Inflammatory macrophage treated with lipopolysaccharide for 1 hour (primary cell): ENCODE measurements around the gene ABCA2.
A peak's percentile ranks its signal among the peaks of the same experiment; 100 is the strongest.
"Not testable (repeated sequence)": the region's sequence is repeated elsewhere in the genome, so short reads cannot be mapped to it uniquely, and the experiment has no call there.

ENCODE experiments used
- DNase-seq, 2 donors: peaks; one replicate each; pipeline ENCODE4 v3.0.0-alpha.2; 2020 to 2022

ABCA2 gene

DNA sequence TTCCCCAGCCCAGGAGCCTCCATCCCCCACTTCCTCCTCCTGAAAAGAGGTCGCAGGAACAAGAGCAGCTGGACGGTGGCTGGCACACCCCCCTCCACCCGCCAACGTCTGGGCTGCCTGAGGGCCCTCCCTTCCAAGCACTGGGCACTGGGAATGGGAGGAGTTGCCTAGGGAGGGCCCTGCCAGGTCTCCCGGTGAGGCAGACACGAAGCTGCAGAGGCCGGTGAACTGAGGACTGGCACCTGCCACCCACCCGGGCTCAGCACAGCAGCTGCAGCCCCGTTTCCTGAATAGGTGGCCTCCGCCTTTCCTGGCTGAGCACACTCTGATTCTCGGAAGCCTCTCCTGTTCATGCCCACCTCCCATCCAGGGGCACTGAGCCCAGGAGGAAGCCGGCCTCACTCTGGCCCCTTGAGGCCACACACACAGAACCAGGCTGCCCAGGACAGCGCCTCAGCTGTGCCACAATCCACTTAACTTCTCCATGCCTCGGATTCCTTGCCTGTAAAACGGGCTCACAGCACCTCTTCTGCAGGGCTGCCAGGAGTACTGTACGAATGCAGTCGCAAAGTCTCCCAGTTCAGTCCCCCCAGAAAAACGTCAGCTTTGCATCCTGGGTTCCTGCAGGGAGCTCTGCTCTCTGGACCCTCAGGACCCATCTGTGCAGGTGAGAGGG lies 16.6 kb upstream of the ABCA2 start:
- DNase-seq = no peak

DNA sequence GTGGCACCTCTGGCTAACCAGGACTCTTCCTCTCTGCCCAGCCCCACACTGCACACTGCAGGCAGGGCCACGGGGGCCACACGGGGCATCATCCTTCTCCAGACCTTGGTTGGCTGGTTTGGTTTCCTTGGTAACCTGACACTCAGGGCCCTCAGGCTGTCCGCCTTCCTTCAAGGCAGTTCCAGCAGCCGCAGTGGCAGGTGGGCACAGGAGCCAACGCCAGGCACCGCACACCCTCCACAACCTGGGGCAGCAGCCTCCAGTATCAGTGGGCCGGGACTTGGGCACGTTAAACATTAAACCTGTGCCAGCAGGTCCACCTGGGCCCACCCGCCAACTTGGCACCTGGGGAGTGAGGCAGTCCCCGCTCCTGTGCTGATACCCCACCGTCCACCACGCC lies 16.0 kb upstream of the ABCA2 start:
- DNase-seq = no peak

DNA sequence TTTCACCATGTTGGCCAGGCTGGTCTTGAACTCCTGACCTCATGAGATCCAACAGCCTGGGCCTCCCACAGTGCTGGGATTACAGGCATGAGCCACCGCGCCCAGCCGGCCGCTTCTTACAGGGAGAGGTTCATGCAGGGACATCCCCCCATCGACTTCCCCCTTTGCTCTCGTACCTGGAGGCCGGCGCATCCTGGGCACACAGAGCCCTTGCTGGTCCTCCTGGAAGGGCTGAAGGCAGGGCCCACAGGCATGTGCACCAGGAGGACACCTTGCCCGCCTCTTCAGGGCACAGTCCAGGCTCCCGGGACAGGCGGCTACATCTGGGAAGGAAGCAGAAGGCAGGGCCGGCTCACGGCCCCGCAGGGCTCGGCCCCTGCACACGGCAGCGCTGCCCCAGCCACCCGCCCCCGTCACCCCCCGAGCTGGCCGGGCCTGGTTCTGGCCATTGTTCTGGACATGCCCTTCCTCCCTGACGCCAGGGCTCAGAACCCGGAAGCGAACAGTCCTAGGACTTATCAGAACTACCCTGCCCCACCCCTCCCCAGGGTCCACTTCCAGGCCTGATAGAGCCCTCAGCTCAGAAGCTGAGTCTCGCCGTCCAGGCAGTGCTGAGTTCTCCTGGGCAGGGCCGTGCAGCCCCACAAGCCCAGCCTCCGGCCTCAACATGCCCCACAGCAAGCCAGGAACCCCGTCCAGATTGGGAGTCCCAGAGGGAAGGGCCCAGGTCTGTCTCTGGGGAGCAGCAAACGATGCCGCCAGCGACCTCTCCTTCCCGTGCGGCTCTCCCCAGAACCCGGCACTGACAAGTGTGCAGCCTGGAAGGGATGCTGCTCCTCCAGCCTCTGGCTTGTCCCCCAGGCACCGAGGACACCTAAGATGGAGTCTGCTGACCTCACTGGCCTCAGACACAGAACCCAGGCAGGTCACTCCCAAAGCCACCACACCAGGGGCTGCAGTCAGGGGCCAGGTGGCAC lies 15.0 kb upstream of the ABCA2 start:
- DNase-seq = no peak

DNA sequence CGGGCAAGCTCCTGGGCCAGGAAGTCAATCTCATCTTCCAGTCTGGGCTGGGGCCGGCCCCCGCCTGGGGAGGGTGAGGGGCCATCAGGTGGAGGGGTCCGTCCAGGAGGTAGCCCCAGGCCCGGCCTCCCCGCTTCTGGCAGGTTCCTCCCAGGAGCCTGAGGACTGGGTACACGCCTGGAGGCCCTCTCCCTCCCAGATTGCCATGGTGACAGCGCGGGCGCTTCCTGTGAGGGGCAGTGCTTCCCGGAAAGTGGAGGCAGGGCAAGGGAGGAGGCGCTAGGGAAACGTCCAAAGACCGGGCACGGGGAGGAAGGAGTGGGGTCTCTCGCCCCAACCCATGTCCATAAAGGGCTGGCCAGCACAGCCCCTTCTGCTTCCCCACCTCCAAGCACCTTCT lies 13.1 kb upstream of the ABCA2 start:
- no peak for DNase-seq

DNA sequence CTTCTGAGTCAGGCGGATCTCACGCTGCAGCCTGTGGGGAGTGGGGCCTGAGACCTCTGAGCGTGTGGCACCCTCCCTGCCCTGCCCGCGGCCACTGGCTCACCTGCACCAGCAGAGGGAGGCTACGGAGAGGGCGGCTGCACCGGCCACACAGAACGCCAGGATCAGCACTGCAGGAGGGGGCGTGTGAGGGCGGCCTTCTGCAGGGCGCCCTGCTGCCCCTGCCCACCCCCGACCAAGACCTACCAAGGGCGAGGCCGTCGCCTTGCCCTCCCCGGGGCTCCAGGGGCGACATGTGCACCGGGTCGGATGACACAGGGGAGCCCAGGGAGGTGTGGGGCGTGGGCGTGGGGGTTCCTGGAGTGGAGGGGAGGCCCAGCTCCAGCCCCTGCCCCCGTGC lies 12.5 kb upstream of the ABCA2 start:
- DNase-seq = no peak

DNA sequence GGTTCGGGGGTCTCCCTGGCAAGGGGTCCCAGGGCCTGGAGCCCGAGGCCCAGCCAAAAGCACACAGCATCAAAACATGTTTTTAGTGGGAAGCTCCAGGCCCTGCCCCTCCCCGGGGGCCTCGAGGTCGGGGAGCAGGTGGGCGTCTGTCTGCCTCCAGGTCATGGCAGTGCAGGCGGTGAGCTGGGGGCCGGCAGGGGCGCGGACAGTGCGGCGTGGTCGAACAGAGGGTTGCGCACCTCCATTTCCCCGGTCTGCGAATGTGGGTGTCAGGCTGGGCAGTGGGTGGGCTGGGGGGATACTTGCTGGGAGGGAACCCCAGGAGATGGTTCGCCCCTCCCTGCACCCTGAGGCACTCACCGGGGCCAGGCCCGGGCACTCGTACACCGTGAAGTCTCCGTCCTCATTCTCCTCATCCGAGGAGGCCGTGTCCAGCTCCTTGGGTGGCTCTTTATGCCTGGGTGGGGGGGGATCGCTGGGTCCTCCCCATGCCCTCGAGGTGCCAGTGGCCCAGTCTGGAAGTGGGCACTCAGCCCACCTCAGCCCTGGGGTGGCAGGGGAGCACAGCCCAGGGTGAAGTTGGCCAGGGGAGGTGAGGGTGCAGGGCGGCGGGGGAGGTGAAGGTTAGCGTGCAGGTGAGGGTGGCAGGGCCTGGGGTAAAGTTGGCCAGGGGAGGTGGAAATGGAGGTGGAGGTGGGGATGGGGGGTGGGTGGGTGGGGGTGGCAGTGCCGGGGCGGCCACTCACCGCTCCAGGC lies 11.8 kb upstream of the ABCA2 start:
- DNase-seq = no peak

DNA sequence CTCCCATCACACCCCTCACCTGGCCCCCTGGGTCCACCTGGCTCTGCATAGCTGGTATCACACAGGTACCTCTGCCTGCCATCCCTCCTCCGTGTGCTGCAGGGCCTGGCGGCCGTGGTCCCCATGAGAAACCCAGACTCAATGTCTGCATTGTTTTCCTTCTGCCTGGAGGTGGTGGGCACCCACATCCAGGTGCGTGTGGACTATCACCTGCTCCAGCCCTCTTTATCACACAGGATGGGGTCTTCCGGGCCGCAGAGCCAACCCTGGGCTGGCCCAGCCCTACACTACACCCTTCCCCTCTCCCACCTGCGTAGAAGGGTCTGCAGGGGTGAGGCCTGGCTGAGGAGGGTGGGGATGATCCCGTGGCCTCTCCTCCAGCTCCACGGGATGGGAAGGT lies 10.9 kb upstream of the ABCA2 start:
- no peak for DNase-seq

DNA sequence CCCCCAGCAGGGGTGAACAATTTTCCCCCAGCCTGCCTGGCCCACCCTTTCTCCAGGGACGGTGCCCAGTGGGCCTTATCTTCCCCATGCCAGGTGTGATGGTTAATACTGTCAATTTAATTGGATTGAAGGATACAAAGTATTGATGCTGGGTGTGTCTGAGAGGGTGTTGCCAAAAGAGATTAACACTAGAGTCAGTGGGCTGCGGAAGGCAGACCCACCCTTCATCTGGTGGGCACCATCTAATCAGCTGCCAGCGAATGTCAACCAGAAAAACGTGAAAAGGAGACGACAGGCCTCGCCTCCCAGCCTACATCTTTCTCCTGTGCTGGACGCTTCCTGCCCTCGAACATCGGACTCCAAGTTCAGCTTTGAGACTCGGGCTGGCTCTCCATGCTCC lies 9.4 kb upstream of the ABCA2 start:
- DNase-seq = no peak

DNA sequence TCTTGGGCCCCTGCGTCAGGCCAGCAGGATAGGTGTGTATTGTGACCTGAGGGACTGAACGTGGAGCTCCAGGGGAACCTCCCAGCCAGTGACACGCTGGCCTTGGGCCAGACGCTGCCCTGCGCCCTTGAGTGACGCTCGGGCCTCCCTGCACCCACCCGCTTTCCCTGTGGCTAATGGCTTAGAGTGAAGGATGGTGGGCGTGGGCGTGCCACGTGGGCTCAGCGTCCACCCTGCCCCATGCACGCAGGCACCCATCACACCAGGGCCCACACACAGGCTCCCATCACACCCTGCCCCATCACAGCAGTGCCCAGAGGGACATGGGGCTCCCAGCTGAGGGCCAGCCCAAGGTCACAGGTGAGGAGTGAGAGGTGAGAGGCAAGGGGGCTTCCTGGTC lies 9.0 kb upstream of the ABCA2 start:
- DNase-seq = no peak

DNA sequence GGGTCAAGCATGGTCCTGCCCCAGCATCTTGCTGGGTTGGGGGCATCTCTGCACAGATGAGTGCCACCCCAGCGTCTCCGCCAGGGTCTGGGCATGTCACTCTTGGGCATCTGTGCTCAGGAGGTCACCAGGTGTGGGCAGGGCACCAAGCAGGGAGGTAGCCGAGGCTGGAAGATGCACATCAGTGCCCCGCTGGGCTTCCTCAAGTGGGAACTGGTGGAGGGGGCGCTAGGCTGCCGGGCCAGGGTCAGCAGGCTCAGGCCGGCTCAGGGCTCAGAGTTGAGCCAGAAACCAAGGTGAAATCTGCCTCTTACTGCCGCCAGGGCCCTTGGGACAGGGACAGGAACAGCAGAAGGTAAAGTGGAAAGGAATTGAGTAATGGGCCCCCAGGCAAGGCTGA lies 7.9 kb upstream of the ABCA2 start:
- DNase-seq = no peak

DNA sequence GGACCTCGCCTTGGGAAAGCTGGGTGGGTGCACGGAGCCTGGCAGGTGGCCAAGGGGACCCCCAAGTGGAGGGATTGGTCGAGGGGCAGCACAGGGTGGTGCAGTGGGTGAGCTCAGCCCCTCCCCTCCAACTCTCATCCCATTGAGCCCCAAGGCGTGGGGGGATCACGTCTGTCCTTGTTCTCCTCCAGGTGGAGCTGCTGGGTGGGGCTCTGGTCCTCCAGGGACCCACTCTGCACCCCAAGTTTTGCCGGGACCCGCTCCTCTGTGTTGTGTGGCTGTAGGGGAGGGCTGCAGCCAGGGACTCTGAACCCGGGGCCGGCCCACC lies 7.4 kb upstream of the ABCA2 start:
- no peak for DNase-seq

DNA sequence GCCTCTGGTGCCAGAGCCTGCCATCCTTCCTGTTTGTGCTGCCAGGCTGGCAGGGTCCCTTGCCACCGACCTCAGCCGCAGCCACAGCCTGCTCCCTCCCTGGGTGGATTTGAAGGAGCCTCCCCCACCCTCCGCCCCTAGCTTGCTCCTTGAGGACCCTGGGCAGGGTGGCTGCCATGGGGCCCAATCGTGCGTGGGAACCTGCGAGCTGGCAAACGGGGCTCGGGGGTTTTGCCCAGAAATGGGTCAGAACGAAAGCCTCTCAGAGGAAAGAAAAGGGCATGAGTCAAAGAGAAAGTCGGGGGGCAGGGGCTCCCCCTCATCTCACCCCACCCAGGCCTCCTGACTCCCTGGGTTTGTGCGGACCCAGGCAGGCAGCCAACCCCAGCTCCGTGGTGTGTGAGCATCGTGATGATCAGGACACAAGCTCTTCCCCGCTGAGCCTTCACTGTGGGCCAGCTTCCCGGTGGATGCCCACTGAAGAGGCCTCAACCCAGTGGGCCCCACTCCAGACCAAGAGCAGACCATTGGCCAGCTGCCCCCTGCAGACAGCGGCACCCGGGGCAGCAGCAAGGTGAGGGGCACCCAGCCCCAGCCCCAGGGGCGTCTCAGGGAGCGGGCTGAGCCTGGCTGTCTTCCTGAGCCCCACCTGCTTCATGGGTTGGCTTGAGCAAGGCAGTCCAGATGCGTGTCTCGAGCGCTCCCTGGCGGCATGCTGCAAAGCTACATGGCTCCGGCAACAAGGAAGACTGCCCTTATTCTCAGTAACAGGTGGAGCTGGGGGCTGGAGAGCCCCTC lies 6.9 kb upstream of the ABCA2 start:
- peak; percentile 59 to 85 for DNase-seq

DNA sequence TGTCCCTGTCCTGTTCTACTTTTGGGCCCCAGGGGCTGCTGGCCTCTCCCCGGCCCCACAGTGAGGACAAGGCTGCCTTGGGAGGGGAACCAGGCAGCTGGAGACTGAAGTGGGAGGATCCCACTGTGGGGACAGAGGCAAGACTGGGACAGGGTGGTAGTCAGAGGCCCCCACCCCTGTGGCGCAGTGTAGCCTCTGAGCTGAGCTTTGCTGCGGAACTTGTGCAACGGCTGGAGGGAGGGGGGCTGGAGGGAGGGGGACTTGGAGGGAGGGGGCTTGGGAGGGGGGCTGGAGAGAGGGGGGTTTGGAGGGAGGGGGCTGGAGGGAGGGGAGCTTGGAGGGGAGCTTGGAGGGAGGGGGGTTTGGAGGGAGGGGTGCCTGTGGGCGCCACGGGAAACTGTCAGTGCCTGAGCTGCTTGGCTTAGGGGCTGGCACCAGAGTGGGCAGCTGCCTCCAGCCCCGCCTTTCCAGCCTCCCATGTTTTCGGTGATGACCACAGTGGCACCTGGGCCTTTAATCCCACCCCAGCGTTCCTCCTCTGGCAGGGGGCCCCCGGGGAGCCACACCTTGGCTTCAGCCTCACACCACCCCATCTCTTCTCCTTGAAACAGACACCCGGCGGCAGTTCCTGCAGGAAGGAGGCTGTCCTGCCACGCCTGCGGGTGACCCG lies 6.1 kb upstream of the ABCA2 start:
- DNase-seq = peak in 1 of 2 donors; percentile 24

DNA sequence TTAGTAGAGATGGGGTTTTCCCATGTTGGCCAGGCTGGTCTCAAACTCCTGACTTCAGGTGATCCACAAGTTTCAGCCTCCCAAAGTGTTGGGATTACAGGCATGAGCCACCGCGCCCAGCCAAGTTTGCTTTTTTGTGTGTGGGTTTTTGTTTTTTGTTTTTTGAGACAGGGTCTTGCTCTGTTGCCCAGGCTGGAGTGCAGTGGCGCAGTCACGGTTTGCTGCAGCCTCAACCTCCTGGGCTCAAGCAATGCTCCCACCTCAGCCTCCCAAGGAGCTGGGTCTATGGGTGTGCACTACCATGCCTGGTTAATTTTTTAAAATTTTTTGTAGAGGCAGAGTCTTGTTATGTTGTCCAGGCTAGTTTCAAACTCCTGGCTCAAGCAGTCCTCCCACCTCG lies 5.4 kb upstream of the ABCA2 start:
- DNase-seq = not testable (repeated sequence)

DNA sequence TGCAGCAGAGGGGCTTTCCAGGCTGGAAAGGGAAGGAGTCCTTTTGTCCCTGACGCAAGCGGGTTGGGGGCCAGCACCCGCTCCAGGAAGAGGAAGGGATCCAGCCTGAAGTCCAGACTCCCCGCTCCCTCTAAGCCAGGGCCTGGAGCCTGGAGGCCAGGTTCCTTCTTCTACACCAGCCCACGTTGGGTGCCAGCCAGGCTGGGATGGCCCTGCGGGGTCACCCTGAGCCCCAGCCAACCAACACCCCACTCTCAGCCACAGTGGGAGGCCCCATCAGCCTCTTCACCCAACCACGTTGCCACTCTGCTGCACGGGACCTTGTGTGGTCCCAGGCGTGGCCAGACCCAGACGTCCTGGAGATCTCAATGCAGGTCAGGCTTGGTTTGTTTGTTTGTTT lies 4.8 kb upstream of the ABCA2 start:
- DNase-seq = peak; percentile 86

DNA sequence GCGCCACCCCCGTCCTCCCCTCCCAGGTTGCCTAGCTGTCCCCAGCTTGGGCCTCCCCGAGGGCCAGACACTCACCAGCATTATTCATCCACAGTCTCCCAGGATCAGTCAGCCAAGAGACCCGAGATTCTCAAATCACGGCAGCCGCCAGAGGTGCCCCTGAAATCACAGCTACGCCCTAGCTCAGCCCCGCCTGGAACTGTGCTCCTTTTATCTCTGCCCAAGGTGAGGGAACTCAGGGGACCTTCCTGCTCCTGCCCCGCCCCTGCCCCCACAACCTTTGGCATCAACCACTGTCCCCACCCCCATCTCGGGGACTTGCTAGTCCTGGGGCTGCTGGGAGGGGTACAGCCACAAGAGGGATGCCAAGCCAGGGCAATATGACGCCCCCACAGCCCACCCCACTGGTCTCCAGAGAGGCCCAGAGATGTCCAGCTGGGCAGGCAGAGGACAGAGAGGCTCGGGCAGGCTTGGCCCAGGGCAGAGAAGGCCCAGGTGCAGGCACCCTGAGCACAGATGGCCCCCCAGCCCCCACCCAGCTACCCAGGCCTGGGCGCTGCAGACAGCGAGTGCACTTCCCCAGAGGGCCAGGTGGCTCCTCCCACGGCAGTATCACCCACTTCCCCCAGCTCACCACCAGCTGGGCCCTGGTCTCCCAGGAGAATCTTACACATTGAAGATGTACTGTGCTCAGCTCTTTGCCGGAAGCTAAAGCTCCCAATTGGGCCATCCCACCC lies 4.0 kb upstream of the ABCA2 start, which contains the start of gene FUT7:
FUT7 (minus strand) TSS at position 185 of the 737 bp plus-strand sequence; CDS start at position 88, 97 bp downstream.
- DNase-seq = no peak

DNA sequence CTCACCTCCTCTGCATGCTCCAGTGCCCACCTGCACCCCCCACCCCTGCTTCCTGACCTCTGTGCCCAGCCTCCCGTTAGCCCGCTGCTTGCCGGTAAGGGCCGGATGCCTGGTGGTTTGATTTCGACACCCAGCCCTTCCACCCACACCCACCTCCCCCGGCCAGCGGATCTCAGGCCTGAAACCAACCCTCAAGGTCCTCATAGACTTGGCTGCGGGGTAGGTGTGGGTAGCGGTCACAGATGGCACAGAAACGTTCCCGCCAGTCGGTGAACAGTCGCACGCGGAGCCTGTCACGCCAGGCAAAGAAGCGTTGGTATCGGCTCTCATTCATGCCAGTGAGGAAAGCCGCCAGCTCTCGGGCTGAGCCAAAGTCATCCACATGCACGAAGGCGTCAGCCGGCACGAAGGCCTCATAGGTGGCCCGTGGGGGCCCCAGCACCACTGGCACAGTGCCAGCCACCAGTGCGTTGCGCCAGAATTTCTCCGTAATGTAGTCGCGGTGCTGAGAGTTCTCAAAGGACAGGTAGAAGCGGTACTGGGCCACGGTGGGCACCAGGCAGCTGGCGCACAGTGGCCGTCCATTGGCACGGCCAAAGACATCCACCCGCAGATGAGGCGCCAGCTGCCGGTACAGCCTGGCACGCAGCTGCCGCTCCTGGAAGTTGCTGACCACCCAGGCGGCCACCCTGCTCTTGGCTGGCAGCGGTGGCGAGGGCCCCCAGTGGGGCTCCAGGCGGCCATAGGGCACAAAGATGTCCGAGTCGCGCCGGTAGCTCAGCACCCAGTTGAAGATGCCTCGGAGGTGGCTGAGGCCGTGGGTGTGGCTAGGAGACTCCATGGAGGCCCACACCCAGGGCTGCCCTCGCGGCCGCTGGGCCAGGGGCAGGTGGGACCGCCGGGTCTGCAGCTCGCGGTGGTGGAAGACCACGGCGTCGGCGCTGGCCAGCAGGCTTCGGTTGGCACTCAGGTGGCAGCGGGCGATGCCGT lies 2.8 kb upstream of the ABCA2 start:
- peak; percentile 45 to 62 for DNase-seq

DNA sequence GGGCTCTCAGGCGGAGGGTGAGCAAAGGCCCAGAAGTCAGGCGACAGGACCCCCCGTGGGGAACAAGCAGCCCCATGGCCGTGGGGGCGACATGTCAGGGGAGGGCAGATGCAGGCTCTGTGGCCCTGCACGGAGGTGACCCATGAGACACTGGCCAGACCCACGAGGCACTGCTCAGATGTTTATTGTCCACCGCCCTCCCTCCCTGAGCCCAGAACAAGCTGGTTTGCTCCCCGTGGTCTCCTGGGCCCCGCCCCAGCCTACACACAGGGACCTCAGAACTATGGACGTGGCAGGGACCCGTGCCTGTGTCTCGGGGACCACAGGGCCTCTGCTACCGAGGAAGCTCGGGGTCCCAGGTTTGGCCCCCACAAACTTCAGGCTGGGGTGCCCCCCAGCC lies 2.0 kb upstream of the ABCA2 start:
- DNase-seq = no peak

DNA sequence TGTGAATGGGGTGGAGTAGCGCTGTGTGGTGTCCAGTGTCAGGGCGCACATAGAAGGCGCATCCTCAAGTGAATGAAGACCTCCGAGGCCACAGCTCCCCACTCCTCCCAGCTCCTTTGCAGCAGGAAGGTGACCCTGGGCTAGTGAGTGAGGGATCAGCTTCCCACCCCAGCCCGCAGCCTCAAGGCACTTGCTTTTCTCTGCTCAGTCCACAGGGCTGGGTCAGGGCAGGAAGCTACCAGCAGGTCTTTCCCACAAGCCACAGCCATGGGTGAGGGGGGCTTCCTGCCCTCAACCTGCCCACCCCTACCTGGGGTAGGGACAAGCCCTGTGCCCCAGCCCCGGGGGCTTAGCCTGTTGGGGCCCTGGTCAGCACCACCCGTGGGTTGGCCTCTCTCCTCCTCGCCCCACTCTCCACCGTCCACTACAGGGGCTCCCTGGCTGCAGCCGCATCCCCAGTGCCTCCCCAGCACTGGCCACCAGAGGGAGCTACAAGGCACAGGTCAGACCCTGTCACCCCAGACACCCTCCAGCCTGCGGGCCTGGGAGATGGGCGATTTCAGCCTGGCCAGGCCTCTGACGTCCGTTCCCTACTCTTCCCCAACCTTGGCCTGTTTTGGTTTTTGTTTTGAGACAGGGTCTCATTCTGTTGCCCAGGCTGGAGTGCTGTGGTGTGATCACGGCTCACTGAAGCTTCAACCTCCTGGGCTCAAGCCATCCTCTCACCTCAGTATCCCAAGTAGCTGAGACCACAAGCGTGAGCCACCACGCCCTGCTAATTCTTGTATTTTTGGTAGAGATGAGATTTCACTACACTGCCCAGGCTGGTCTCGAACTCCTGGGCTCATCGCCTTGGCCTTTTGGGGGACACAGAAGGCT lies 1.3 kb upstream of the ABCA2 start:
- peak; percentile 55 to 87 for DNase-seq
